GM19023 (cell line): ENCODE measurements around the gene CATSPER3.
"Not testable (repeated sequence)": the region's sequence is repeated elsewhere in the genome, so short reads cannot be mapped to it uniquely, and the experiment has no call there.

Experiments
- ATAC-seq: cut with Tn5 transposase; IDR thresholded peaks from one replicate; pipeline ENCODE4 v1.9.1; 2021; ENCODE audit warnings: mild to moderate bottlenecking, moderate library complexity; ENCODE audit not compliant: unreplicated experiment

CATSPER3 gene

DNA sequence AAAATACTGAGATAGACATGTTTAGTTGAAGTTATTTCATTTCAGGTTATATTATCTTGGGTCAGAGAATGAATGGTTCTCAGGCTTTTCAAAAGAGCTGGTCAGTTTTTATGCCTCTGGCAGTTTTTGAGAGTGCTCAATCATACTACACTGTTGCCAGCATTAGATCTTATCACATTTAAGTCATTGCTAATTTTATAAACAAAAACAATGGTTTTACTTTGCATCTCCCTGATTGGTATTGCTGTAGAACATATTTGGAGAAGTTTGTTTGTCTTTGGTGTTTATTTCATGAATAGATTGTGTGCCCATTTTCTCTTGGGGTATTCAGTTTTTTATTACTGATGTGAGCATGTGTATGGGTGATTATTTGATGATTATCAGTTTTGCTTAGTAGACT lies 1.5 kb downstream of the CATSPER3 start:
- ATAC-seq: no peak

DNA sequence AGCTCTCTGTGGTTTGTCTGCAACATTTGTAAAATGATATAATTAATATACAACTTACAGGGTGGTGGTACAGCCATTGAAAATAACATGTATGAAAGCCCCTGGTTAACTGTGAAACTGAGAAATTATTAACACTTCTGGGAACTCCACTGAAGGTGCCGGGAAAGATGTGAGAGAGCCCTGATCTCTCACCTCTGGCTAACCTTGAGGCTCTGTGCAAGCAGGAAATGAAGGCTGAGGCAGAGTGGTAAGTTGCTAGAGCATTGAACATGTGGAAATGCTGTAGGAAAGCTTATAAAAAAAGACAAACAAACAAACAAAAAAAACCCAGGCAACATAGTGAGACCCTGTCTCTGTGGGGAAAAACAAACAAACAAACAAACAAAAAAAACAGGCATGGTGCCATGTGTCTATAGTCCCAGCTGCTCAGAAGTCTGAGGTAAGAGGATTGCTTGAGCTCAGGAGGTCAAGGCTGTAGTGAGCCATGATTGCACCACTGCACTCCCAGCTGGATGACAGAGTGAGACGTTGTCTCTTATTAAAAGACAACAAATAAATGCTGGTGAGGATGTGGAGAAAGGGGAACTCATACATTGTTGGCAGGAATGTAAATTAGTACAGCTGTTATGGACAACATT lies 7.5 kb downstream of the CATSPER3 start:
- no peak for ATAC-seq

GRCh38 chr5:134975843-134976242 lies 8.1 kb downstream of the CATSPER3 start:
- ATAC-seq: no peak

DNA sequence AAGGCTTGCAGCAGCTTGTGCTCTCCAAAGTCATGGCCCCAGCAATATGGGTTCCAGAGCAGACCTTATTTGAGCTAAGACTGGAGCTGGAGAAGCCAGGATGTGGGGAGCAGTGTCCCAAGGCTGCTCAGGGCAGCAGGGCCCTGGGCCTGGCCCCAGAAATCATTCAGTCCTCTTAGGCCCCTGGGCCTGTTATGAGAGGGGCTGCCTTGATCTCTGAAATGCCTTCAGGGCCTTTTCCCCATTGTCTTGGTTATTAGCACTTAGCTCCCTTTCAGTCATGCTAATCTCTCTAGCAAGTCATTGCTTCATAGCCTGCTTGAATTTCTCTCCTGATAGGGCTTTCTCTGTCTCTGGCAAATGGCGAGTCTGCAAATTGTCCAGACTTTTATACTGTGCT lies 9.1 kb downstream of the CATSPER3 start:
- no peak for ATAC-seq

DNA sequence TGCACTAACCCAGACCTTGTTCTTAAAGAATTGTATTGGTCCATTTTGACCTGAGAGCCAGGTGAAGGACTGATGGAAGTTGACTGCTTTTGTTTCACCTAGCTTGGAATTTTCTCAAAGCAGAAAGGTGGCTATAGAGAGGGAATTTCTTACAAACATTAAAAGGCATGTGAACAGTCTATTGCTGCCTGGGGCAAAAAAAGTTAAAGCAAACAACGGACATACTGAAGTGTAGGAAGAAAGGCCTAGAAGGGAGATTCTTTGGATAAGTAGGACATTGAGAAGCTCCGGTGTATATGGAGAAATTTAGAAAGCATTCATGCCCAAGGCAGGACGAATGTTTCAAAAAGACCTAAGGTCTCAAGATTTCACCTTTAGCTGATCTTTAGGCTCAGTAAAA lies 11.7 kb downstream of the CATSPER3 start:
- no peak for ATAC-seq

DNA sequence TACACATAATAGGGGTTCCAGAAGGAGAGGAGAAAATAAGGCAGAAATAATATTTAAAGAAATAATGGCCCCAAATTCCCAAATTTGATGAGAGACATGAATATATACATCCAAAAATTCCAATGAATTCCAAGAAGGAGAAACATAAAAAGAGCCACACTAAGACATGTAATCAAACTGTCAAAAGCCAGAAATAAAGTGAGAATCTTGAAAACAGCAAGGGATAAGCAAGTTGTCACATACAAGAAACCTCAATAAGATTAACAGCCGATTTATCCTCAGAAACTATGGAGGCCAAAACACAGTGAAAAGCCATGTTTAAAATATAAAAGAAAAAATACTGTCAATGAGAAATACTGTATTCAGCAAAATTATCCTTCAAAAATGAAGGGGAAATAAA lies 14.5 kb downstream of the CATSPER3 start:
- no peak for ATAC-seq

DNA sequence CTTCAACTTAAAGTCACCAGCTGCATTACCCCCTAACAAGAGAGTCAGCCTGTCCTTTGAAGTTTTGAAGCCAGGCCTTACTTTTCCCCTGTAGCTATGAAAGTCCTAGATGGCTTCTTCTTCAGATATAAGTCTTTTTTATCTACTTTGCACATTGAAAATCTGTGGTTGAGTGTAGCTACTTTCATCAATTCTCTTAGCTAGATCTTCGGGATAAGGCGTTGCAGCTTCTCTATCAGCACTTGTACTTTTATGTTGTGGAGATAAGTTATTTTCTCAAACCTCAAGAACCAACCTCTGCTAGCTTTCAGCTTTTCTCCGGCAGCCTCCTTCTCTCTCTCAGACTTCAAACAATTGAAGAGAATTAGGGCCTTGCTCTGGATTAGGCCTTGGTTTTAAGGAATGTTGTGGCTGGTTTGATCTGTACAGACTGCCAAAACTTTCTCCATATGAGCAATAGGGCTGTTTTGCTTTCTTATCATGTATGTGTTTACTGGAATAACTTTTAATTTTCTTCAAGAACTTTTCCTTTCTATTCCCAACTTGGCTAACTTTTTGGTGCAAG lies 21.6 kb downstream of the CATSPER3 start:
- no peak for ATAC-seq

DNA sequence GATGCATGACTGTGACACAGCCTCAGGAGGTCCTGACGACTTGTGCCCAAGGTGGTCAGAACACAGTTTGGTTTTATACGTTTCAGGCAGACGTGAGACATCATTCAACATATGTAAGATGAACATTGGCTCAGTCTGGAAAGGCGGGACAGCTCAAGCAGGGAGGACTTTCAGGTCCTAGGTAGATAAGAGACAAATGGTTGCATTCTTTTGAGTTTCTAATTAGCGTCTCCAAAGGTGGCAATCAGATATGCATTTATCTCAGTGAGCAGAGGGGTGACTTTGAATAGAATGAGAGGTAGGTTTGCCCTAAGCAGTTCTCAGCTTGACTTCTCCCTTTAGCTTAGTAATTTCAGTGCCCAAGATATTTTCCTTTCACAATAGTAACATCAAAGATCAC lies 22.5 kb downstream of the CATSPER3 start:
- not testable (repeated sequence) for ATAC-seq

DNA sequence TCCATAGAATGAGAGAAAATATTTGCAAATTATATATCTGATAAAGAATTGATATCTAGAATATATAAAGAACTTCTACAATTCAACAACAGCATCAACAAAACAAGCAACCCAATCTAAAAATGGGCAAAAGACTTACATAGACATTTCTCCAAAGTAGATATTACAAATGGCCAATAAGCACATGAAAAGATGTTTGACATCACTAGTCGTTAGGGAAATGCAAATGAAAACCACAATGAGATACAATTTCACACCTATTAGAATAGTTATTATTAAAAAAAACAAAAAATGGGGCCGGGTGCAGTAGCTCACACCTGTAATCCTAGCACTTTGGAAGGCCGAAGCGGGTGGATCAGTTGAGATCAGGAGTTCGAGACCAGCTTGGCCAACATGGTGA lies 24.4 kb downstream of the CATSPER3 start:
- ATAC-seq: no peak

DNA sequence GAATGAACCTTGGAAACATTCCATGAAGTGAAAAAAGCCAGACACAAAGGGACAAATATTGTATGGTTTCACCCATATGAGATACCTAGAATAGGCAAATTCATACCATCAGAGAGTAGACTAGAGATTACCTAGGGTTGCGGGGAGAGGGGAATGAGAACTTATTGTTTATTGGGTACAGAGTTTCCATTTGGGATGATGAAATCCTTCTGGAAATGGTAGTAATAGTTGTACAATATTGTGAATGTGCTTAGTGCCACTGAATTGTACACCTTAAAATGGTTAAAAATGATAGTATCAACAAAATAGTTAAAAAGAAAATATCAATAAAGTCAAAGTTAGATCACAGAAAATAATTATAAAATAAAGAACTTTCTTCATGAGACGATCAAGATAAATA lies 25.5 kb downstream of the CATSPER3 start:
- ATAC-seq: no peak

GRCh38 chr5:134994560-134995156 lies 27.0 kb downstream of the CATSPER3 start:
- ATAC-seq: no peak

DNA sequence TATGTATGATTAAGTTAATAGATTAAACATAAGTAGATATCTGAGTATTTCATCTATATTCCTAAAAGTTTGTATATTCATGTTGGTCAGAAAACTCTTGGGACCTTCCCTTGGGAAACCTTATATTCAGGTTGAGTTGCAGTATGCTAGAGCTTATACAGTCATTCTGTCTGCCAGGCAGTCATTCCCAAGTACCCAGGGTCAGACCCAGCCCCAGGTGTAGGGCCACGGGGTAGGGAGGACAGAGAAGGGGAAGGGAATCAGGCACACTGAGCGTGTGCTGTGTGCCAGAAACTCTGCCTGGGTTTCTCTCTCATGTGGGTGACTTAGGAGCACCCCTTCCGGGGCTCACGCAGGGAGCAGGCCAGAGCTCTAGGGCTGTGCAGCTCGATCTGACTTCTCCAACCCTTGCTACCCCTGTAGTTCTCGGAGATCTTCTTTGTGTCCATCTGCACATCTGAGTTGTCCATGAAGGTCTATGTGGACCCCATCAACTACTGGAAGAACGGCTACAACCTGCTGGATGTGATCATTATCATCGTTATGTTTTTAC lies 28.2 kb downstream of the CATSPER3 start:
- no peak for ATAC-seq

GRCh38 chr5:134997015-134997414 lies 29.3 kb downstream of the CATSPER3 start:
- no peak for ATAC-seq

- ATAC-seq: not testable (repeated sequence)
Measured at GRCh38 chr5:134998068-134998467, 30.4 kb downstream of the CATSPER3 start.

- ATAC-seq: no peak
Measured at GRCh38 chr5:135004376-135004775, 36.7 kb downstream of the CATSPER3 start.

DNA sequence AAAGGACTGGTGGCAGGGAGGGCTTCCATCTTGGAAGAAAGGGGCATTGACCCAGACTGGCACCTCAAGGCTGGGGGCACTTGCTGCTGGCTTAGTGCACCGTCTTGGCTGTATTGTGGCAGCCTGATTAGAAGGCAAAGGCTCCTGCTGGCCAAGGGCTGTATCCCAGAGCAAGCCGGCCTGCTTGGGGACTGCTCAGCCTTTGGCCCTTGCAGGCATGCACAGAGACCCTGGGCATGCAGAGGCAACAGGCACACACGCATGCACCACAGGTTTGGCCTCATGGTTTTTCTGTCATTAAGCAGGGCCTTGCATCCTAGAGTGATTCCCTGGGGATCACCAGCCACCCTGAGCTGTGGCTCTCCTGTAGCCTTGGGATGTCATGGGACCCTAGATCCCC lies 37.4 kb downstream of the CATSPER3 start:
- ATAC-seq: no peak

DNA sequence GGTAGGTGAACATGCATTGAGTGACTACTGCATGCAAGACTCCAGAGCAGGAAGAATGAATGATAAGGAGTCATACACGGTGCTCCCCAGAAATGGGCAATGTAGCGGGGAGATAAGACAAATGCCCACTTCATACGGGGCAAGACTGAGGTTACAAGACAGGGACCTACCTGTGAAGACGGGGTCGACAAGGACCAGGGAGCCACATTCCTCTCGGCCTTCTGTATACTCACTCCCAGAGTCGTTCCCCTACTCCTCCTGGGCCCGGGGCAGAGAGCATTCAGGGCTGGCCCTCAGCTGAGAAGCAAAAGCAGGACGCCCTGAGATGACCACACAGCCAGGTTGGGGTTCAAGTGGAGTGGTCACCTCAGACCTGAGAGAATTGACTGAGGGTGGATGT lies 39.6 kb downstream of the CATSPER3 start:
- ATAC-seq: no peak

DNA sequence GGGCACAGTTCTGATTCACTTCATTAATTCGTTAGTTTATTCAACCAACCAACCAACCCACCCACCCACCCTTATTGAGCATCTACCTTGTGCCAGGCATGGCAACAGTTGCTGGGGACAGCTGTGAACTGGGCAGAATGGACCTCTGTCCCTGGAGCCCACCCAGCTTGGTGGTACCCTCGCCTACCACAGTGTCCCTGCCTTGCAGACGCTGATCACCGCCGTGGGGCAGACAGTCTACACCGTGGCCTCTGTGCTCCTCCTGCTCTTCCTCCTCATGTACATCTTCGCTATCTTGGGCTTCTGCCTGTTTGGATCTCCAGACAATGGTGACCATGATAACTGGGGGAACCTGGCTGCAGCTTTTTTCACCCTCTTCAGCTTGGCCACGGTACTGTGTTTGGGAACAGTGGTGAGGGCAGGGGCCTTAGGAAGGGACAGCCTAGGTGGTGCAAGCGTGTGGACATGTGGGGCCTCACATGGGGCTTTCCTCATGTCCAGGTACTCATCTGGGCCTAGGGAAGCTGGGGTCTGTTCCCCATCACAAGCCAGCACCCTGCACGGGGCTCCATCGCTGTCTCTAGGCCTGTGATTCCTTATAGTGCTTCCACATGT lies 40.1 kb downstream of the CATSPER3 start:
- no peak for ATAC-seq

- ATAC-seq: no peak
Measured at GRCh38 chr5:135008556-135008955, 40.8 kb downstream of the CATSPER3 start.

DNA sequence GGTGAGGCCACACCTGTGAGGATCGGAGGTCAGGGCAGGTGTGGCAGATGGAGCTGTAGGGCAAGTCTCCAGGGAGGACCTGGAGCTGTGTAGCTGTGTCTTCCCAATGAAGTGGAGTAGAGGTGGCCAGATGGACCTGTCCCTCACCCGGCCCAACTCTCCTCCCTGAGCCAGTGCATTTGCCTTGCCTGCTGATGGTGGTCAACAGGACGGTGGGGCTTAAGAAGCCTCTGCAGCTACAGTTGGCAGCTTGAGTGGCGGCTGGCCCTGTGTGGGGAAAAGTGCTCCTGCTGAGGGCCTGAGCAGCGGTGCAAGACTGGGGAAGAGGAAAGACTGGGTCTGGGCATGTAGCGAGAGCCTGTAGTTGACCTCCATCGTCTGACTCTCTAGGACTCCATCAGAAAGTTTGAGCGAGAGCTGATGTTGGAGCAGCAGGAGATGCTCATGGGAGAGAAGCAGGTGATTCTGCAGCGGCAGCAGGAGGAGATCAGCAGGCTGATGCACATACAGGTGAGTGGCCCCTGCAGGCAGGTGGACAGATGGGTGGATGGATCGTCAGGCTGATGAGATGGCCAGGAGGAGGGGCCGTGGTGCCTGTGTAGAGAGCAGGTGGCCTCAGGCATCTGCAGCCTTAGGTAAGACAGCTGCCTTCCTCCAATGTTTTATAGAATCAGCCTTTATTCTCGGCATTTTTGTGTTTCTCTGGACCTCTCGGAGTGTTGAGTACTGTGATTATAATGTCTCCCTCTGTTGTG lies 41.5 kb downstream of the CATSPER3 start:
- ATAC-seq: no peak
